Suppressor macrophage treated with lipopolysaccharide for 4 hours (primary cell): Measurements from ENCODE around the gene RFNG.

Experiments used
- DNase-seq: peaks from one replicate; pipeline ENCODE4 v3.0.0-alpha.2; 2020

RFNG gene

GRCh38 chr17:82023447-82024241, 28.0 kb downstream of the RFNG start:
- peak; percentile 22 for DNase-seq

- DNase-seq, result peak; percentile 100
Observed at GRCh38 chr17:82022981-82023446, 28.6 kb downstream of the RFNG start, which contains the start of gene LRRC45. TSS of gene LRRC45 (plus strand) at chr17:82023305. CDS start at chr17:82023644, 339 bp downstream.

- no peak for DNase-seq
Observed at GRCh38 chr17:82022310-82022980, 29.2 kb downstream of the RFNG start, which contains the start of gene CENPX. TSS of gene CENPX (minus strand) at chr17:82022878. CDS start at chr17:82022861, 17 bp downstream.

- DNase-seq, result no peak
Observed at GRCh38 chr17:82021900-82022309, 29.7 kb downstream of the RFNG start.

GRCh38 chr17:82021107-82021899, 30.3 kb downstream of the RFNG start:
- DNase-seq, result peak; percentile 56

GRCh38 chr17:82020572-82021106, 31.0 kb downstream of the RFNG start:
- DNase-seq, result no peak

GRCh38 chr17:82019690-82020571, 31.7 kb downstream of the RFNG start:
- peak; percentile 75 for DNase-seq

- no peak for DNase-seq
Observed at GRCh38 chr17:82018989-82019689, 32.5 kb downstream of the RFNG start.

- DNase-seq, result no peak
Observed at GRCh38 chr17:82018152-82018988, 33.2 kb downstream of the RFNG start.

GRCh38 chr17:82017612-82018151, 33.9 kb downstream of the RFNG start:
- DNase-seq, result no peak

- no peak for DNase-seq
Observed at GRCh38 chr17:82016875-82017459, 34.6 kb downstream of the RFNG start.

- no peak for DNase-seq
Observed at GRCh38 chr17:82016061-82016874, 35.3 kb downstream of the RFNG start.

- no peak for DNase-seq
Observed at GRCh38 chr17:82015311-82015971, 36.2 kb downstream of the RFNG start.

- no peak for DNase-seq
Observed at GRCh38 chr17:82014971-82015310, 36.7 kb downstream of the RFNG start.

- no peak for DNase-seq
Observed at GRCh38 chr17:82014432-82014831, 37.2 kb downstream of the RFNG start.

- no peak for DNase-seq
Observed at GRCh38 chr17:82013772-82014321, 37.8 kb downstream of the RFNG start.

GRCh38 chr17:82013341-82013740, 38.3 kb downstream of the RFNG start:
- no peak for DNase-seq
